TTC549 (cell line): Measurements from ENCODE around the gene NELL1.

Experiments used
- FAIRE-seq: peaks from 2 replicates; lab custom pipeline; 2012; peaks lifted over from hg19 to GRCh38; lab: Jason Lieb, UNC

The NELL1 gene

GRCh38 chr11:21346361-21346760, 677.0 kb downstream of the NELL1 start:
- FAIRE-seq: peak; percentile 82

GRCh38 chr11:21350613-21351012, 681.2 kb downstream of the NELL1 start:
- no peak for FAIRE-seq

GRCh38 chr11:21353425-21353824, 684.0 kb downstream of the NELL1 start:
- no peak for FAIRE-seq

DNA sequence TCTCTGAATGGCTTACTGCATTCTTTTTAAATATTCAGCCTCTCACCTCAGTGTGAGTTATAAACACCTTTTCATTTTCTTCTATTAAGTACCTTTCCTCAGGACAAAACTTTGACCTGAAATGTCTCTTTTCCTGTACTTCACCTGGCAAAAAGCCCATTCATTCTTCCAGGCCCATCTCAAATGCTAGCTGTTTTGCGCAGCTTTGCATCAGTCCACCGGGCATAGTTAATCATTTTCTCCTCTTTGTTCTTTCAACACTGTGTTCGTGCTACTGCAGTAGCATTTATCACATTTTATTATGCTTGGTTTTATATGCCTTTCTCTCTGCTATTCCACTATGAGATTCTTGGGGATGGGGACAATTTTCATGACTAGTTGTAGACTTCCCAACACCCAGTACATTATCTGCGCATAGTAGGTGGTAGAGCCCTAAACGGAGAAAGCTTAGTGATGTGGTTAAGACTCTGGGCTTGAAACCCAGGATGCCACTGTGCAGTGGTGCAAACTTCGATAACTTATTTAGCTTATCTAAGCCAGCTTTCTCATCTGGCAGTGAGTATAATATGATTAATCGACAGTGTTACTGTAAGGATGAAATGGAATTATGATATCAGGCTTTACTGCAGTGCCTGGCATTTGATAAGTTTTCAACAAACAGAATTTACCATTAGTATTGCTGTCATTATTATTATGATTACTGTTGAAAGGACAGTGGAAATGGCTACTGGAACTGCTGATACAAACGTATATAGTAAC, 695.7 kb downstream of the NELL1 start:
- no peak for FAIRE-seq

DNA sequence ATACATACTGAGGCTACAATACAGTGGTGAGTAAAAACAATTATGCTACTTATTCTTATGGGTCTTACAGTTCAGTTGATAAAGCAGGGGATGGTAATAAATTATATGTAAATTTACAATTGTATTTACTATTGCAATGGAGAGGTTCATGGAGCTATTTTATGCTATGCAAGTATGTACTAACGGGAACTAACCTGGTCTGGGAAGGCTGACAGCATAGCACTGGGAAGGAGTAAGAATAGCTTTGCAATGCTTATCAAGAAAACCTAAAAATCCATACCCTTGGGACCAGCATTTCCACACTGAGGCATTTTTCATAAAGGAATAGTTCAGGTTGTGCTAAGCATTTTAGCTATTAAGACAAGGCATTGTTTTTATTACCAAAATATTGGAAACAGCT, 700.6 kb downstream of the NELL1 start:
- FAIRE-seq: no peak

DNA sequence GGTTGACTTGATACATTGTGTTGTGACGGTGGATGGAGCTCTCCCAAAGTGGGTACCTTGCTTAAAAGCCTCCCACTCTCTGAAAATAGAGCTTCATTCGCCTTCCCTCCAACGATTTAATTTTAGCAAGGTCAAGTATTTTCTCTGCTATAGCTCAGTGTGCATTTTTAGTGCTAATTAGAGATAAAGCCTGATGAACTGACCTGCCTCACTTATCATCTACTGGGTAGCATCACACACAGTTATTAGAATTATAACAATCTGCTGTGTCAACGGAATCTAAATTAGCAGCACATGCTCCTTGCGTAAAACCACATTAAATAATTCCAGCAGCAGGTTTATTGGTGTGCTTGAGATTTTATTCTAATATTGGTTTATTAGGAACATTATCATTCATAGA, 701.7 kb downstream of the NELL1 start:
- no peak for FAIRE-seq

- no peak for FAIRE-seq
These were observed 703.3 kb downstream of the NELL1 start for GRCh38 chr11:21372672-21373071.

DNA sequence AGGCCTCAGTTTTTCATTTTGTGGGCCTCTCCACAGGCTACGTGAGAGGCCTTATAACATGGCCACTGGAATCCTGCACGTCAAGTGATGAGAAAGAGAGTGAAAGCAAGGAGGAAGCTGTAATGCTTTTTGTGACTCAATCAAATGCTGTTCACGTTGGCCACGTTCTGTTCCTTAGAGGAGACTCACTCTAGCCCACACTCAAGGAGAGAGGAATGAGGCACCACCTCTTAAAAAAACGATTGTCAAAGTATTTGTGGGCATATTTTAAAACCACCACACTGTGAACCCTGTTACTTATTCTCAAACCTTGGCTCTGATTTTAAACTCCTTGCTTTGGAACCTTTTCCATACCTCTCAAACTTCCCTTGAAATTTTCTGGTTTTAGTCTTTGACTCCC, 705.0 kb downstream of the NELL1 start:
- no peak for FAIRE-seq

GRCh38 chr11:21385669-21386440, 716.5 kb downstream of the NELL1 start:
- FAIRE-seq: no peak

- FAIRE-seq: no peak
These were observed 721.0 kb downstream of the NELL1 start for GRCh38 chr11:21390430-21390829.

DNA sequence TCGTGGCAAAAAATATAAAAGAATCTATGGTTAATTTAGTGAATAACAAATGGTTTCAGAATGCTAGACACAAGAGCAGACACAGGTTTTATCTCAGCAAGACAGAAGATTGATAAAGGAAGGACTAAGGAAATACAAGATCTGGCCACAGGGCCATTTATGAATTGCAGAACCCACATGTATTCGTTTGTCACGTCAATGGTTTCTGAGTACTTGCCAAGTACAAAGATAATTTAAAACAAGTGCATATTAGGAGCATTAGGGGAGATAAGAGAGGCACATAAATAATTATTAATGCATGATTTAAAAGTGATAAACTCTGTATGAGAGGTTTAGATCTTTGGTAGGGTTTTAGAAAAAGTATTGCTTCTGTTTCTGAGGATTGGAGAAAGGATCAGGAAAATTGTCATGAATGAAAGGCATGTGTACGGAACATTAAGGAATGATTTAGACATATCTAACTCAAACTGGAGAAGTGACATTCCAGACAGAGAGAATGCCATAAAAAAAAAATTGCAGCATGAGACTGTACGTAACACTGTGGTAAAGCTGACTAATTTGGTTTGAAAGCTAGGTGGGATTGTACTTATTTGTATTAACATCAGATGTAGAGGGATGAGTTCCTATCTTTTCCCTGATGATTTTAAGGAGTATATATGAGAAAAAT, 727.1 kb downstream of the NELL1 start:
- no peak for FAIRE-seq

DNA sequence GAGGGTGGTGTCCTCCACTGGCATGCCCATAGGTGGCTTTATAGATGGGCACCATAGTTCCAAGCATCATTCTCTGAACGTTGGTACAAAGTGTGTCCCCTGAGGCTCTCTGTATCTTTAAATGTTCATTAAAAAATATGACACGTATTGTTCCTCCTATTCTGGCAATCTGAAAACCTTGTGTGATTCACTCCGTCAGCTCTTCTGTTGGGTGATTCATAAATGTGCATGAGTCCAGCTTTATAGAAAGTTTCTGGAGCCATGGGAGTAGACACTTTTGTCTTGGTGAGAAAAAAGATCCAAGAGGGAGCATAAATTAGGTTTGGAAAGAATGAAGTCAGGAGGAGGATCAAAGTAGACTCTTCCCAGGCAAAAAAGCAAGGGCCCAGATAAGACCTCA, 728.8 kb downstream of the NELL1 start:
- FAIRE-seq: no peak

GRCh38 chr11:21401496-21401895, 732.1 kb downstream of the NELL1 start:
- FAIRE-seq: no peak

GRCh38 chr11:21402274-21402673, 732.9 kb downstream of the NELL1 start:
- FAIRE-seq: no peak

DNA sequence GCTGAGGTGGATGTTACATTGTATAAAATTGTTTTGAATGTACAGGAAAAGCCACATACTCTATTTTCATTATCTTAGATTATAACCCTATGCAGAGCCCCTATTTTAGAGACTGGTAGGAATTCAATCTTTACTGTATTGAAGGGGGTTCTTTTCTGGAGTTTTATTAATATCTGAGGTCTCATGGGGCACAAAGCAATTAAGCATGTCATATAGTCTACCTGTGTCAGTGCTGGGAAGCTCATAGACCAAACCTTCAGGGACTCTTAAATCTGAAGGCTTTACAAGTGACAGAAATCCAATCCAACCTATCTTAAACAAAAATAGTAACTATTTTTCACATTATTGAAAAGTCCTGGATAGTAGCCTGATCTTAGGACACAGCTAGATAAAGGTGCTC, 733.7 kb downstream of the NELL1 start:
- no peak for FAIRE-seq

DNA sequence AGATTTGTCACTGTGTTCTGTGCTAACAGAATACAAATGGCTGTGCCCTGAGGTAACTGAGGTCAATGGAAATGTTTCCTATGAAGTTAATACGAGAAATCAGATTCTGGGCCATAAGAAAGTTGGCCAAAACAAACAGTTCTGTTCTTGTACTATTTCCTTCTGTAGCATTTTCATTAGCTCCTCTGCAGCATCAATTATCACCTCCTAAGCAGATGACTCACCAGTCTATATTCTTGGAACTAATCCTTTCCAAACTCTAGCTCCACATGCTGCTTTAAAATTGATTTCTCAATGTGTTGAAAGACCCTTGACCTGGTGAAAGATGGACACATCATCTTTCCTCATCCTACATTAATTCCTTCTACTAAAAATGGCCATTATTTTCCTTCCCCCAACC, 736.0 kb downstream of the NELL1 start:
- no peak for FAIRE-seq

GRCh38 chr11:21410513-21410912, 741.1 kb downstream of the NELL1 start:
- FAIRE-seq: no peak

DNA sequence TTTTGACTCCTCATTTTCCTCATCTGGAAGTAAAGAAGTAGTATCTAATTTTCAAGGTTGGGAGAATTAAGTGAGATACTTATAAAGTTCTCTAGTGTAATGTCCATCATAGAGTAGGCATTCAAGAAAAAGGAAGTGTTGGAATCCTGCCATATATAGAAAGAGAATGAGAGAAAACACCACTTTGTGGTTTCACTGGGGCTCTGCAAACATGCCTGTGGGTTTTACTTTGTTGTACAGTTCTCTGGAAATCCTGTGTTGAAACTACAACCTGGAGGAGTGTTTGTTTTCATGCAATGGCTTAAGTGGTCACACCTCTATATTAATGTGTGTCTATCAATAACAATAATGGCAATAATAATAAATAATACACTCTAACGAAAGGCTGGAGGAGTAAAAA, 741.7 kb downstream of the NELL1 start:
- FAIRE-seq: no peak

DNA sequence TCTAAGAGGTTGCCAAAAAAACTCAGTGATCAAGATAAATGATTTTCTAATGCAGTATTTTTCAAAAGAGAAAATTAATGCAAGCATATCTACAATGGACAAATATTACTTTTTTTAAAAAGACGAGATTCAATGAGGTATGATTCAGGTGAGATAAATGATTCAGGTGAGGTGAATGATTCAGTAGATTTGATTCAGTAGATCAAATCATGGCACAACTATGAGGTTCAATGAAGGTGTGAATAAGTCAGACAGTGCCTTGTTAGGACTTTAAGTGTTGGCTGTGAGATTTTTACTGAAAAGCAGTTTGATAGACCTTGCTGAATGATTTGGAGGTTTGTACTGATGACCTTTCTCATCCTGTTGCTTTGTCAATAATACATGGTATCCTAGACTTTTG, 742.2 kb downstream of the NELL1 start:
- no peak for FAIRE-seq

DNA sequence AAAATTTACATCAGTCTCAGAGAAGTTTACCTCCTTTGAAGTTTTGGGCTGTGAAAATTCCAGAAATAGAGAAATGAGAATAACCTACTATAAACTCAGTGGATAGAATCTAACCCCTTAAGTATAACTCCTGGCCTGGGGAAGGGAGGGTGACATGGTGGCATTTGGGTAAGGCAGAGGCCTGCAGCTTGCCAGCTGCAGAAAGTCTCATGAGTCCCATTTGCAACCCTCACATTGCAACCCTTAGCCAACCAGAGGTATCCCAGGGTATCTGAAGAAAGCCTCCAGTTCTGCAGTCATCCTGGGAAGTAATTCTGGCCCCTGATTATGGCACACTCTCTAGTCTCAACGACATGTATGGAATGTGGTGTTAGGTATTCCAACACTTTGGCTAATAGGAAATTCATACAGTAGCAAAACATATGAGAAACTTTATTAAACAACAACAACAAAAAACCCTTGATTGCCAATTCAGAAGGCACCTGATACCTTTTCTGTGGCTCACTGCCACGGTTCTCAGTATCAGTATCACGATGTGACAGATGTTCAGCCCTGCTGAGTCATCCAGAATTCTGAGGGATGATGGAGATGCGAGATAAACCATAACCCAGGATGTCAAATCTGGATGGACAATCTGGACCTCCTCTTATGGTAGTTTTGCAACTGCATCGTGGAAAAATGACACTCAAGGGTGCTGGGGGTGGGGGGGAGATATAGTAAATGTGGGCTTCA, 743.4 kb downstream of the NELL1 start:
- no peak for FAIRE-seq

DNA sequence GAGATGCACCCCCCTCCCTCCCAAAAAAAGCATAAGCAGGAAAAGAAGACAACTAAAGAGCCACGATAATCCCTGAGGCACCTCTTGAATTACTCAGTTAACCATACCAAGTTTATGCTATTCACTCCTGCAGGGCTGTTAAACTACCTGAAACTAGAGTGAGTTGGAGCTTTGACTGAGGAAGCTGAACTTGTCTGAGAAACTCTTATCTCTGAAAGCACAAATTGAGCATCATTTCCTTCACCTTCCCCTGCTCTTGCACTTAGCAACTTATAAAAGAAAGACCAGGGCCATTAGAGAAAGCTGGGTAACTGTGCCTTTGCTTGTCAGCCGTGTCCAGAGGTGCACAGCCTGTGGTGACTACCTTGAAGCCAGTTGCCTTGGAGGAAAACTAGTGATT, 745.6 kb downstream of the NELL1 start:
- no peak for FAIRE-seq

DNA sequence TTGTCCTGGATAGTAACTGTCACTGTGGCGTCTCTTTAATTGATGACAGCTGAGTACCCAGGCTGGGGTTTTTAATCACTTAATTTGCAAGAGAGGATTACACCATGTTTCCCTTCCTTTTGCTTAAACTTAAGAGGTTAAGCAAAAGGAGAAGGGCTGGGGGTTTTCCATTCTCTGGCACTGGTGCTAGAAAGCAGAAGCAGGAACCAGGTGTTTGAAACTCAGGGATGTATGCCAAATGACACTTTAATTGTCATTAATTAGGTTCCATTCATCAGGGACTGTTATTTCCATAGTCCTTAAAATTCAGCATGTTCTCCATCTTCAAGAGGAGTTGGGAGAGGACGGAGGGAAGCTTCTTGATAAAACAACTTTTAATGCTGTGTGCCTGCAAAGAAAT, 746.2 kb downstream of the NELL1 start:
- no peak for FAIRE-seq
